Upper lobe of left lung (tissue), 6 donors: ENCODE measurements around the gene MTF2. TPM values are rescaled to one million over a fixed set of nuclear protein-coding genes. Genes with fewer than 3 reads are reported as not detected.

ENCODE experiments used
- ATAC-seq, 2 donors: fragments of 200-7000 bp; cut with Tn5 transposase; one replicate each; pipeline ENCODE4 v1.9.1; 2022; ENCODE audit warnings: mild to moderate bottlenecking in 2 of 2, moderate library complexity in 2 of 2; ENCODE audit not compliant: low FRiP score in 2 of 2
- DNase-seq, 2 donors: peaks; one replicate each; pipeline ENCODE4 v3.0.0-alpha.2; 2019 to 2020
- H3K27ac ChIP-seq, 4 donors: fragments of 200-600 bp; sonication (generic); one replicate each; pipeline ENCODE4 v1.5.1; 2016 to 2019
- H3K27me3 ChIP-seq, 4 donors: fragments of 200-600 bp; sonication (generic); one replicate each; pipeline ENCODE4 v1.5.1; 2017 to 2019
- H3K36me3 ChIP-seq, 4 donors: fragments of 200-600 bp; sonication (generic); one replicate each; pipeline ENCODE4 v1.5.1; 2016 to 2019
- H3K4me1 ChIP-seq, 4 donors: fragments of 200-600 bp; sonication (generic); one replicate each; pipeline ENCODE4 v1.5.1; 2018 to 2019
- H3K4me3 ChIP-seq, 4 donors: fragments of 200-600 bp; sonication (generic); one replicate each; pipeline ENCODE4 v1.5.1; 2017 to 2019; ENCODE audit warnings: mild to moderate bottlenecking in 2 of 4, moderate library complexity in 1 of 4
- H3K9me3 ChIP-seq, 4 donors: fragments of 200-600 bp; sonication (generic); one replicate each; pipeline ENCODE4 v1.5.1; 2018 to 2019
- CTCF ChIP-seq, 6 experiments: fragments of 450-650 bp in 4 of 6; fragments of 200-600 bp in 2 of 6; sonication (generic) in 2 of 6; IDR thresholded peaks; one replicate each; pipeline ENCODE4 v1.5.1; 2016 to 2019; ENCODE audit warnings: antibody characterized with exemption in 6 of 6
- EP300 ChIP-seq, 4 donors: sonication (generic); formaldehyde crosslinking; IDR thresholded peaks; one replicate each; pipeline ENCODE4 v1.5.1; 2017; ENCODE audit warnings: antibody characterized with exemption in 4 of 4, control low read depth in 2 of 4
- POLR2A ChIP-seq, 4 donors: fragments of 450-650 bp; IDR thresholded peaks; one replicate each; pipeline ENCODE4 v1.5.1; 2016 to 2017; ENCODE audit warnings: antibody characterized with exemption in 4 of 4, mild to moderate bottlenecking in 2 of 4
- POLR2AphosphoS5 ChIP-seq, 2 donors: sonication (generic); formaldehyde crosslinking; IDR thresholded peaks; one replicate each; pipeline ENCODE4 v1.5.1; 2017; ENCODE audit warnings: antibody characterized with exemption in 2 of 2
- WGBS, 2 donors: methylation state at CpG; one replicate each; pipeline ENCODE4 v1.1.5; 2017 to 2018; 5-methylcytosine and 5-hydroxymethylcytosine counted together
- total RNA-seq, 6 donors: library from RNA; depleted of rRNA in 4 of 6; stranded (reverse); fragments of >200 nt in 4 of 6; gene quantifications; one replicate each; pipeline versions ENCODE4 v1.1.0 to v1.2.1, GENCODE V29; 2016 to 2021
- donor health status: DM: no; HTN: no; CAD: no; lungs with moderate emphysema.
- donor health status: DM: no; HTN: yes; CAD: no; lungs with severe emphysema.

Gene MTF2
- total RNA-seq, 6 donors from 2014 or later = 15.4 to 29.4 (median 20.6) TPM

GRCh38 chr1:93123201-93123783, 44.2 kb downstream of the MTF2 start:
- H3K4me3 ChIP-seq = no peak overlapping the region
- H3K27me3 ChIP-seq = no peaks in the 10 kb centered on the region
- ATAC-seq (no peak), DNase-seq (no peak)
- WGBS, 2 donors = 92 to 94% methylated on average over 4 of the region's 4 CpGs
- no peaks in the 10 kb centered on the region for H3K9me3 ChIP-seq
- TF ChIP-seq CTCF (IDR thresholded peaks at IDR 0.05) (no peak), POLR2AphosphoS5 (IDR thresholded peaks at IDR 0.05) (no peak), EP300 (IDR thresholded peaks at IDR 0.05) (no peak), POLR2A (IDR thresholded peaks at IDR 0.05) (no peak)
- no peak overlapping the region for H3K27ac ChIP-seq
- H3K36me3 ChIP-seq = peaks cover 0 to 35% (median 10%) of the 10 kb centered on the region in 4 donors
- no peaks in the 10 kb centered on the region for H3K4me1 ChIP-seq

- Histone ChIP-seq H3K36me3 (peaks cover 0 to 26% (median 3%) of the 10 kb centered on the region in 4 donors), H3K4me3 (no peak overlapping the region), H3K9me3 (no peaks in the 10 kb centered on the region), H3K4me1 (no peaks in the 10 kb centered on the region), H3K27ac (no peak overlapping the region), H3K27me3 (no peaks in the 10 kb centered on the region)
- TF ChIP-seq EP300 (IDR thresholded peaks at IDR 0.05) = no peak
- TF ChIP-seq CTCF (IDR thresholded peaks at IDR 0.05) = no peak
- no peak for TF ChIP-seq POLR2A (IDR thresholded peaks at IDR 0.05)
- TF ChIP-seq POLR2AphosphoS5 (IDR thresholded peaks at IDR 0.05) = no peak
- DNase-seq (no peak), ATAC-seq (no peak)
- WGBS, 2 donors = 62 to 65% methylated on average over 4 of the region's 4 CpGs
These were observed 45.7 kb downstream of the MTF2 start for GRCh38 chr1:93124556-93125355.

GRCh38 chr1:93129507-93130099, 50.5 kb downstream of the MTF2 start:
- ATAC-seq (no peak), DNase-seq (no peak)
- no peaks in the 10 kb centered on the region for H3K4me1 ChIP-seq
- TF ChIP-seq POLR2A (IDR thresholded peaks at IDR 0.05) (no peak), EP300 (IDR thresholded peaks at IDR 0.05) (no peak), CTCF (IDR thresholded peaks at IDR 0.05) (no peak), POLR2AphosphoS5 (IDR thresholded peaks at IDR 0.05) (no peak)
- no peaks in the 10 kb centered on the region for H3K9me3 ChIP-seq
- no peaks in the 10 kb centered on the region for H3K27me3 ChIP-seq
- no peak overlapping the region for H3K4me3 ChIP-seq
- no peak overlapping the region for H3K27ac ChIP-seq
- H3K36me3 ChIP-seq = peaks cover 0 to 33% (median 6%) of the 10 kb centered on the region in 4 donors

- Histone ChIP-seq H3K4me1 (no peaks in the 10 kb centered on the region), H3K36me3 (peaks cover 4 to 56% (median 16%) of the 10 kb centered on the region in 4 donors), H3K27me3 (no peaks in the 10 kb centered on the region), H3K27ac (no peak overlapping the region), H3K4me3 (no peak overlapping the region), H3K9me3 (no peaks in the 10 kb centered on the region)
- TF ChIP-seq POLR2AphosphoS5 (IDR thresholded peaks at IDR 0.05) (no peak), CTCF (IDR thresholded peaks at IDR 0.05) (no peak), EP300 (IDR thresholded peaks at IDR 0.05) (no peak), POLR2A (IDR thresholded peaks at IDR 0.05) (no peak)
- no peak for ATAC-seq
- DNase-seq = no peak
These were observed 53.6 kb downstream of the MTF2 start for GRCh38 chr1:93132638-93133037.
